ENCODE data around the gene LARP1.

LARP1 gene

DNA sequence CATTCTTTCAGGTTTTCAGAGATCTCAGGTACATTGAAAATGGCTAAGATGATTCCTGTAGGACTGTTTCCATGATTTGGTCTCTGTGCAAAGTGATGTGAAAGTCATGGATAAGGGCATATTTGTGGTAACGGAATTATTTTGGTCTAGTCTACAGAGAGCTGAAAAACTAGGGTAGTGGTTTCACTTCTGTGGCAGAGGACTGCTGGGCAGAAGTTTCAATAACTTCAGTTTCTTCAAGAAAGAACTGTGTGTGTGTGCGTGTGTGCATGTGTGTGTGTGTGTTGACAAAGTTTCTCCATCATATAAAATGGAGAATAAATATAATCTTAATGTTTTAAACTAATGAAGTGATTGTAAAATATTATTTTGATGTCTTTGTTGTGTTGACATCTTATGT, 107.6 kb downstream of the LARP1 start:
- H3K9me3 ChIP-seq (ENCODE audit: severe bottlenecking) = no peaks in the 10 kb centered on the region
- H3K27me3 ChIP-seq (ENCODE audit: insufficient read depth, low read depth, severe bottlenecking) = no peaks in the 10 kb centered on the region
- H3K27ac ChIP-seq = no peak overlapping the region
- TF ChIP-seq CTCF (IDR thresholded peaks at IDR 0.05; ENCODE audit: low read depth, low read length) = no peak
- no peak overlapping the region for H3K4me3 ChIP-seq (ENCODE audit: low read depth, low read length)
- DNase-seq = no peak
- peaks cover 36% of the 10 kb centered on the region for H3K36me3 ChIP-seq

DNA sequence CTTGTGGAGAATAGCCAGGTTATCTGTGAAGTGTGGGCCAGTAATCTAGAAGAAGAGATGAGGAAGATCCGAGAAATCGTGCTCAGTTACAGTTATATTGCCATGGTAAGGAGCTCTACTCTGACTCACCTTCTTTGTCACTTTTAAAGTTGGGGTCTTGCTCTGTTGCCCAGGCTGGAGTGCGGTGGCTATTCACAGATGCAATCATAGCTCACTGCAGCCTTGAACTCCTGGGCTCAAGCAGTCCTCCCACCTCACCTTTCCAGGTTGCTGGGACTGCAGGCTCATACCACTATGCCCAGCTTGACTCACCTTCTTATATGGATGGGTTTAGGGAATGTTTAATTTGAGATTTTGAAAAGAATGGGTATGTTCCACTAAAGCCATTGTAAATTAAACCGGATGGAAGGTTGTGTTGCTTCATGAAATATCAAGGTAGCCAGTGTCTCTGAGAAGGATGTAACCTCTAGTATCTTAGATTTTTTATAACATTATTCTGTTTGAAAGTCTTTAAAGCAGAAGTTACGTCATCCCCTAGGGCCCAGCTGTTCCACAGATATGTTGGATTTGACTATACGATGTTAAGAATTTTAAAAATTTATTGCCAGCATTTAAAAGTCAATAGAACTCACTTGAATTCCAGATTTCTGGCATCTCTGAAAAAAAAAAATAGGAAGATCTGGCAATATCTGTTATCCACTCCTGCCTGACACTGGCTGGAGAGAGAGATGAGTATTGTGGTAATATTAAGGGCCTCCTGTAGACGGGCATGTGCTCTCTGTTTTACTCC, 108.3 kb downstream of the LARP1 start:
- H3K27ac ChIP-seq = no peak overlapping the region
- no peak for TF ChIP-seq CTCF (IDR thresholded peaks at IDR 0.05; ENCODE audit: low read depth, low read length)

GRCh38 chr5:154865466-154866184, 110.4 kb downstream of the LARP1 start:
- H3K4me3 ChIP-seq (ENCODE audit: low read depth, low read length) = no peak overlapping the region
- H3K27me3 ChIP-seq (ENCODE audit: insufficient read depth, low read depth, severe bottlenecking) = no peaks in the 10 kb centered on the region
- DNase-seq = no peak
- TF ChIP-seq CTCF (IDR thresholded peaks at IDR 0.05; ENCODE audit: low read depth, low read length) = no peak
- no peak overlapping the region for H3K27ac ChIP-seq
- peaks cover 37% of the 10 kb centered on the region for H3K36me3 ChIP-seq
- no peaks in the 10 kb centered on the region for H3K9me3 ChIP-seq (ENCODE audit: severe bottlenecking)

More for the DNA sequence above, 108.3 kb downstream of the LARP1 start:
- peaks cover 38% of the 10 kb centered on the region for H3K36me3 ChIP-seq
- no peak overlapping the region for H3K4me3 ChIP-seq (ENCODE audit: low read depth, low read length)
- H3K9me3 ChIP-seq (ENCODE audit: severe bottlenecking) = no peaks in the 10 kb centered on the region
- no peaks in the 10 kb centered on the region for H3K27me3 ChIP-seq (ENCODE audit: insufficient read depth, low read depth, severe bottlenecking)
- no peak for DNase-seq

DNA sequence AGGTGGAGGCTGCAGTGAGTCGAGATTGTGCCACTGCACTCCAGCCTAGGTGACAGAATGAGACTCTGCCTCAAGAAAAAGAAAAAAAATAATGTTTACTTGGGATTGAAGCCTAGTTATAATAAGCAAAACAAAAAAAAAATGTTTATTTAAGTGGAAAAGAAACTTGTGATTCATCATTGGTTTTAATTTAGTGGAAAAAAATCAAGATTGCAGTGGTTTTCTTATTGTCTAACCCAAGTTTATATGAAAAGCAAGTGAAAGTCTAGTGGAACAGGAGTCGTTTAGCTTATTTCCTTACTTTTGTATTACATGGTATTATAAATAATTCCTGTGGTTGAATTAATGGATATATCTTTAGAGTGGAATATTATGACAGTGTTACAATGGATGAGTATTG, 111.7 kb downstream of the LARP1 start:
- H3K36me3 ChIP-seq = peaks cover 48% of the 10 kb centered on the region
- no peak for DNase-seq
- H3K4me3 ChIP-seq (ENCODE audit: low read depth, low read length) = no peak overlapping the region

More for the DNA sequence above, 111.7 kb downstream of the LARP1 start:
- no peak overlapping the region for H3K27ac ChIP-seq
- H3K9me3 ChIP-seq (ENCODE audit: severe bottlenecking) = no peaks in the 10 kb centered on the region
- no peaks in the 10 kb centered on the region for H3K27me3 ChIP-seq (ENCODE audit: insufficient read depth, low read depth, severe bottlenecking)
- TF ChIP-seq CTCF (IDR thresholded peaks at IDR 0.05; ENCODE audit: low read depth, low read length) = no peak
